MM.1S (cell line): ENCODE results near the gene GADD45GIP1.

Source experiments
- DNase-seq: peaks from one replicate; pipeline ENCODE4 v3.0.0-alpha.2; 2015
- H2AFZ ChIP-seq: fragments of 300-600 bp; sonication (generic); 2 replicates; pipeline ENCODE4 v1.6.0; 2016; ENCODE audit warnings: antibody characterized with exemption, low read length
- H3F3A ChIP-seq: fragments of 300-600 bp; sonication (generic); 2 replicates; pipeline ENCODE4 v1.6.1; 2016; ENCODE audit warnings: mild to moderate bottlenecking, antibody characterized with exemption, low read length, moderate library complexity, mixed read lengths; ENCODE audit not compliant: insufficient read depth
- H3K27ac ChIP-seq: fragments of 300-600 bp; sonication (generic); 2 replicates; pipeline ENCODE4 v1.5.1; 2016; ENCODE audit warnings: mild to moderate bottlenecking, low read length
- H3K27me3 ChIP-seq: fragments of 300-600 bp; sonication (generic); replicated peaks from 2 replicates; pipeline ENCODE4 v1.6.0; 2016; ENCODE audit warnings: low read length; ENCODE audit not compliant: insufficient read depth
- H3K36me3 ChIP-seq: fragments of 300-600 bp; sonication (generic); replicated peaks from 2 replicates; pipeline ENCODE4 v1.6.1; 2016; ENCODE audit warnings: mild to moderate bottlenecking, low read length, mixed read lengths; ENCODE audit not compliant: insufficient read depth
- H3K4me1 ChIP-seq: fragments of 300-600 bp; sonication (generic); 2 replicates; pipeline ENCODE4 v1.6.1; 2016; ENCODE audit warnings: low read length, mixed read lengths
- H3K4me2 ChIP-seq: fragments of 300-600 bp; sonication (generic); 2 replicates; pipeline ENCODE4 v1.6.0; 2016; ENCODE audit warnings: low read depth, low read length
- H3K4me3 ChIP-seq: fragments of 300-600 bp; sonication (generic); 2 replicates; pipeline ENCODE4 v1.5.1; 2016; ENCODE audit warnings: low read length, mixed read lengths
- H3K79me2 ChIP-seq: fragments of 300-600 bp; sonication (generic); 2 replicates; pipeline ENCODE4 v1.6.1; 2016; ENCODE audit warnings: mixed run types, low read length, mixed read lengths
- H3K9ac ChIP-seq: fragments of 300-600 bp; sonication (generic); 2 replicates; pipeline ENCODE4 v1.6.1; 2016; ENCODE audit warnings: low read length, mixed read lengths
- H3K9me2 ChIP-seq: fragments of 300-600 bp; sonication (generic); replicated peaks from 2 replicates; pipeline ENCODE4 v1.6.1; 2016; ENCODE audit warnings: mild to moderate bottlenecking, low read length, mixed read lengths; ENCODE audit not compliant: insufficient read depth
- H3K9me3 ChIP-seq: fragments of 300-600 bp; sonication (generic); replicated peaks from 2 replicates; pipeline ENCODE4 v1.6.1; 2016; ENCODE audit warnings: mild to moderate bottlenecking, low read length, mixed read lengths; ENCODE audit not compliant: insufficient read depth
- H4K20me1 ChIP-seq: fragments of 300-600 bp; sonication (generic); 2 replicates; pipeline ENCODE4 v1.6.1; 2016; ENCODE audit warnings: mild to moderate bottlenecking, low read length, moderate library complexity, mixed read lengths; ENCODE audit not compliant: insufficient read depth
- EZH2 ChIP-seq: fragments of 300-600 bp; sonication (generic); optimal IDR thresholded peaks from 2 replicates; pipeline ENCODE3; 2017; ENCODE audit warnings: low read depth, mild to moderate bottlenecking, antibody characterized with exemption, low read length, mixed read lengths
- EZH2phosphoT487 ChIP-seq: fragments of 300-600 bp; sonication (generic); IDR thresholded peaks from 2 replicates; pipeline ENCODE4 v1.6.1; 2018; ENCODE audit warnings: antibody characterized with exemption, low read length
- TF ChIP-seq, protein P1 (sequence below): fragments of 300-600 bp; sonication (generic); IDR thresholded peaks from 2 replicates; pipeline ENCODE4 v1.5.1; 2016; ENCODE audit warnings: antibody characterized with exemption, low read length, mixed read lengths

Gene GADD45GIP1

DNA sequence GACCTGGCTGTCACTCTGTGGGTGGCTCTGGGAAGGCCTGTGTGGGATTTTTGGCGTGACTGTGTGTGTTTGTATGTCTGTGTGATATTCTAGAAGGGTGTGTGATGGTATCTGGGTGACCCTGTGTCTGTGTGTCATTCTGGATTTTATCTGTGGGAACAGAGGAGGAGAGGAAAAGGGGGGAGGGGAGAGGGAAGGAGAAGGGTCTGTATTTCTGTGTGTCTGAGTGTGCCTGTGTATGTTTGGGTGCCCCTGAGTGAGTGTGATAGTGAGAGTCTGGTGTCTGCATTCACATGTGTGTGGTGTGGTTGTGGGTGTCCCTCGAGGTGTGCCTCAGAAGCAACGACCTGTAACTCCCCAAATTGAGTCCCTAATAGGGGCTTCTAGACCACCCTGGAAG, 30.2 kb upstream of the GADD45GIP1 start:
- peaks cover 18% of the 10 kb centered on the region for H3K27me3 ChIP-seq

DNA sequence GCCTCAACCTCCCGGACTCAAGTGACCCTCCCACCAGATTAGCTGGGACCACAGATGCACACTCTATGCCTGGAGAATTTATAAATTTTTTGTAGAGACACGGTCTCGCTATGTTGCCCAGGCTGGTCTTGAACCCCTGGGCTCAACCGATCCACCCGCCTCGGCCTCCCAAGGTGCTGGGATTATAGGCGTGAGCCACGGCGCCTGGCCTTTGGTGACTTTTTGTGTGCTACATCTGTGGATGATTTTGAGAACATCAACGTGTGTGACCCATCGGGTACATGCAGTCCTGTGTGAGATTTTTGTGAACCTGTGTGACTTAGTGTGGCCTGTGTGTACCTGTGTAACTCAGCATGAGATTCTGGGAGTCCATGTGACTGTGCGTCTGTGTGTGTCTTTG, 29.7 kb upstream of the GADD45GIP1 start:
- H3K79me2 ChIP-seq, result no peaks in the 10 kb centered on the region
- no peak overlapping the region for H3K4me2 ChIP-seq
- H3K4me1 ChIP-seq, result peaks cover 33% of the 10 kb centered on the region
- no peaks in the 10 kb centered on the region for H3K36me3 ChIP-seq
- no peak overlapping the region for H2AFZ ChIP-seq
- H3K9me2 ChIP-seq, result no peaks in the 10 kb centered on the region
- no peak for DNase-seq
- H4K20me1 ChIP-seq, result no peaks in the 10 kb centered on the region
- no peaks in the 10 kb centered on the region for H3F3A ChIP-seq
- H3K27me3 ChIP-seq, result peaks cover 22% of the 10 kb centered on the region
- no peak overlapping the region for H3K27ac ChIP-seq
- no peak overlapping the region for H3K4me3 ChIP-seq
- no peak overlapping the region for H3K9ac ChIP-seq
- H3K9me3 ChIP-seq, result no peaks in the 10 kb centered on the region
- TF ChIP-seq EZH2phosphoT487 (no peak), EZH2 (no peak)
- TF ChIP-seq, protein P1, sequence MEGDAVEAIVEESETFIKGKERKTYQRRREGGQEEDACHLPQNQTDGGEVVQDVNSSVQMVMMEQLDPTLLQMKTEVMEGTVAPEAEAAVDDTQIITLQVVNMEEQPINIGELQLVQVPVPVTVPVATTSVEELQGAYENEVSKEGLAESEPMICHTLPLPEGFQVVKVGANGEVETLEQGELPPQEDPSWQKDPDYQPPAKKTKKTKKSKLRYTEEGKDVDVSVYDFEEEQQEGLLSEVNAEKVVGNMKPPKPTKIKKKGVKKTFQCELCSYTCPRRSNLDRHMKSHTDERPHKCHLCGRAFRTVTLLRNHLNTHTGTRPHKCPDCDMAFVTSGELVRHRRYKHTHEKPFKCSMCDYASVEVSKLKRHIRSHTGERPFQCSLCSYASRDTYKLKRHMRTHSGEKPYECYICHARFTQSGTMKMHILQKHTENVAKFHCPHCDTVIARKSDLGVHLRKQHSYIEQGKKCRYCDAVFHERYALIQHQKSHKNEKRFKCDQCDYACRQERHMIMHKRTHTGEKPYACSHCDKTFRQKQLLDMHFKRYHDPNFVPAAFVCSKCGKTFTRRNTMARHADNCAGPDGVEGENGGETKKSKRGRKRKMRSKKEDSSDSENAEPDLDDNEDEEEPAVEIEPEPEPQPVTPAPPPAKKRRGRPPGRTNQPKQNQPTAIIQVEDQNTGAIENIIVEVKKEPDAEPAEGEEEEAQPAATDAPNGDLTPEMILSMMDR, result no peak

More for the DNA sequence above, 30.2 kb upstream of the GADD45GIP1 start:
- no peak overlapping the region for H3K4me3 ChIP-seq
- H3K36me3 ChIP-seq, result no peaks in the 10 kb centered on the region
- no peak overlapping the region for H3K9ac ChIP-seq
- H2AFZ ChIP-seq, result no peak overlapping the region
- H3K4me1 ChIP-seq, result peaks cover 33% of the 10 kb centered on the region
- no peaks in the 10 kb centered on the region for H4K20me1 ChIP-seq
- no peaks in the 10 kb centered on the region for H3K9me3 ChIP-seq
- H3F3A ChIP-seq, result no peaks in the 10 kb centered on the region
- peak overlapping the region; percentile 23; the same call in 1 of the 2 replicates for H3K4me2 ChIP-seq
- DNase-seq, result no peak
- H3K79me2 ChIP-seq, result no peaks in the 10 kb centered on the region
- H3K9me2 ChIP-seq, result no peaks in the 10 kb centered on the region
- TF ChIP-seq, protein P1, result no peak
- TF ChIP-seq EZH2phosphoT487 (no peak), EZH2 (no peak)
- H3K27ac ChIP-seq, result peak overlapping the region; percentile 15; the same call in 1 of the 2 replicates

DNA sequence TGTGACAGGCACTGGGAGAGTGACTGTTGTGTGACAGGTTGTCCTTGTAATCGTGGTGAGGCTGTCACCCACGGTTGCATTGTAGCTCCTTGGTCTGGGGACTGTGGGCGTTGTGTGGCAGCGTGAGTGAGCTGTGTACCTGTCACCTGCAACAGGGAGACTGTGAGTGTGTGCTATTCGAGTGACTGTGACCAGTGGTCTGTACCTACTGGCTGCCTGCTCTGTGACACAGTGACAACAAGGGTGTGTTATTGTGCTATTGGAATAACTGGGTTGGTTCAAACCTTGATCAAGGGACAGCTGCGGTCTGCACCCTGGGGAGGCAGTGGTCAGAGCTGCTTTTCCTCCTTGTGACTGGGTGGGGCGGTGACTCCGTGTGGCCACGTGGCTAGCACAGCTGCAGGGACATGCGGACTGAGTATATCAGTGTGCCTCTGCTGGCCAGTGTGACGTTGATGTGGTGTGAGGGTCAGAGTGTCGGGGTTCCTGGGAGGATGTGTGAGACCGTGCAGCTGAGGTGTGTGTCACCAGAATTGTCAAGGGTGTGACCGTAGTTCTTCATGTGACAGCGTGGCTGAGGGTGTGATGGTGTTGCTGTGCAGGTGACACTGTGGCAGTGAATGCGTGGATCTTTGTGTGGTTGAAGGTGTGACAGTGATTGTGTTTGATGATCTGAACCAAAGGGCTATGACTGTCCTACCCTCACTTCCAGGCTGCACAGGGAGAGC, 28.2 kb upstream of the GADD45GIP1 start:
- Histone ChIP-seq H2AFZ (no peak overlapping the region), H3K4me3 (no peak overlapping the region), H3K27ac (no peak overlapping the region), H3K4me1 (peaks cover 33% of the 10 kb centered on the region), H3K4me2 (peak overlapping the region; percentile 27), H3K9me2 (no peaks in the 10 kb centered on the region), H3K79me2 (no peaks in the 10 kb centered on the region), H3F3A (no peaks in the 10 kb centered on the region), H3K27me3 (peaks cover 27% of the 10 kb centered on the region), H4K20me1 (no peaks in the 10 kb centered on the region), H3K9me3 (no peaks in the 10 kb centered on the region), H3K9ac (no peak overlapping the region), H3K36me3 (no peaks in the 10 kb centered on the region)
- DNase-seq, result peak; percentile 51
- TF ChIP-seq EZH2phosphoT487, result no peak
- TF ChIP-seq EZH2, result no peak
- TF ChIP-seq, protein P1, result no peak
